Embryonic facial prominence (tissue), 1 donor: Measurements from ENCODE around the gene LATS2.

Source experiments
- DNase-seq: peaks from one replicate; pipeline ENCODE4 v3.0.0-alpha.2; 2016; ENCODE audit errors: extremely low spot score

The LATS2 gene

DNA sequence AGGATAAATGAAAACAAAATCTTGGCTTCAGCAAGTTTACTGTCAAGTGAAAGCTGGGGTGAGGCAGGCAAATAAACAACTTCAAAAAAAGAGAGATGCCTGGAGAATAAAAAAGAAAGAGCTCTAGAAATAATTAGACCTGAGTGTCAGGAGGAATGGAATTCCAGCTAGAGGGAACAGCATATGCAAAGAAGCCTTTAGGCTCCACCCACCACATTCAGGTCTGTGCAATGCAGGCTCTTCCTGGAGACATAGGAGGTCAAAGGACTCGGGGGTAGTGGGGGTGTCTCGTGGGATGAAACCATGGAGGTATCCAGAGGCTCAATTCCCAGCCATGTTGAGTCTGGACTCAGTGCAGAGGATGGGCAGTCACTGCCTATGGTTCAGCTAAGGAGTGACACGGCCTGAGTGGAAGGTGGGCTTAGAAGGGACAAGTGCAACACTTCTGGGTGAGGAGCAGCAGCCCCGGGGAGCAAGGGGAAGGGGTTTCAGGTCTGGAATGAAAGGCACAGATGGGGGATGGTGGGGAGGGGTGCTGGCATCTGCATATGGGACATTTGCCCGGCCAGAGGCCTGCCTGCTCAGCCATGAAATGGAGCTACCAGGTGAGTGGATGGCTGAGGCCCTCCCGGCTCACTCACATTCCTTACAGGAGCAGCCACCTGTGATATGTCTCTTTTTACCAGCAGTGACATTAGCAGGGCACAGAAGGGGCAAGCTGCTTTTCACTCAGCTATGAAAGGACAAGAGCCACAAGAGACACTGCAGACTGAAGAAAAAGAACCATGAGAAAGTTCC is 12.3 kb downstream of the LATS2 start:
- DNase-seq, result no peak

DNA sequence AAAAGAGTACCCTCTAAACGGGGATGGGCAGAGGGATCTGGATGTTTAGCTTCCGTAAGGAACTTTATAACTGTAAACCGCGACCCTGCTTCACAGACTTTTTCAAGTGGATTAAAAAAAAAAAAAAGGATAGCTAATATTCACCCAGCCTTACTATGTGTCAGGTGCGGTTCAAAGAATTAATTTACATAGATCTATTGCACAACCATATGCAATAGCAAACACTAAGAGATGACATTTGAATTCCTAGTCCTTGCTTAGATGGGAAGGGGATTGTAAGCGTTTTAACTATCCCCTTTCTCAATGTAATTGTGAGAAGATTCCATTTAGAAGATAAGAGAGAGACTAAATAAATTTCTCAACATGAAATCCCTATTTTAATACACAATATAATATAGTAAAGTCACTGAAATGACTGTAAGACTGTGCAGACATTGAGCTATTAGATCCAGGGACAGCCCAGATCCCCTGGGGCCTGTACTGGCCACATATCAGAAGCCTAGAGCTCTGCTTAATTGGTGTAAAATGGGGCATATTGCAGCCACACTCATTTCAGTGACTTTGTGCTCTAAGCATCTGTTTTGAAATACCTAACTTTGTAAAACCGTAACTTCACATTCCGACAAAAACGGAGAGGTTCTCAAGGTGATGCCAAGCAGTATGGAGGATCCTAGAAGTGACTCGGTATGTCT is 13.6 kb downstream of the LATS2 start:
- no peak for DNase-seq

DNA sequence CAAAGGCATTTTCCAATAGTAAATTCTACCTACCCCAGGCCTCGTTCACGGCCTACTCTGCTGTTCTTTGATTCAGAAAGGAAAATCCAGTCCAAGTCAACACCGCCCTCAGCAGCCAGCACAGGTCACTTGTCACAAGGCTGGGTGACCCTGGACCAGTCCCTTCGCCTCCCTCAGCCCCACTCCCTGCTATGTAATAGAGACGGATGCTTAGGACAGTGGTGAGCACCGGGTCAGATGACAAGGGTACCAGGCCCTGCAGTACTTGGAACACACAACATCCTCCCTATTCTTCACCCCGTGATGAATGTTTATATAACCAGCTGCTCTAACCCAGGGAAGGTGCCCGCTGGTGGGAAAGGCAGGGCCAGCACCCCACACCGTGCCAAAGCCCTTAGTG is 14.3 kb downstream of the LATS2 start:
- DNase-seq, result no peak

DNA sequence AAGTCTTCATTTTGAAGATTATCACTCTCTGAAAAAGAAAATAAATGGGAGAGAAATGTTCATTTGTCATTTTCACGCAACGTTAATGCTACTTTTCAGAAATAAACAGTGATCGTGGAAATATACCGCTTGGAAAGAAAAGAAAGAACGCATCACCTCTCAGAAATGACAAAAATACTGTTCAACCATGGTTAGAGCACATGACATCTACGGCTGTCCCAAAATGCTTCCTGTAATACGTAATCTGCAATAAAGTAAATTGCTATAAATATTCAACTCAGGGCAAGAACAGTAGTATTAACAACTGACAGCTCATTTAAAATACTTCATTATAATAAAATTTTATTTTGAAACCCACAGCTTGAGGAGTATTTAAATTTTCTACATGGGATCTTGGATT is 15.2 kb downstream of the LATS2 start:
- DNase-seq, result no peak

DNA sequence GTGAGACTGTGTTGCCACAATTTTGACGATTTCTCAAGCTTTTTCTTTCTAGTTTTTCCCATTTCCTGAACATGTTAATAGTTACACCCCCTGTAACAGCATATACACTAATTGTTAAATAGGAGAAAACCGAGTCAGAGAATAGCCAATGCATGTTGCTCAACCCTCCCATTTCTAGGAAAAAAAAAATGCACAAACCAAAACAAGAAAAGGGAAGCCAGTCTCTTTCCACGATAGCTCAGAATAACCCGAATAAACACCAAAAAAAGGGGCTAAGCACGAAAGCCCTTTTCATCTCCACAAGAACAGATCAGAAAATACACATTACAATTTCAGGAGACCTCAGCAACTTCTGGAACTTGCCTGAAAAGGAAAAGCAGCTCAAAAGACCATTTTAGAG is 16.3 kb downstream of the LATS2 start:
- no peak for DNase-seq

DNA sequence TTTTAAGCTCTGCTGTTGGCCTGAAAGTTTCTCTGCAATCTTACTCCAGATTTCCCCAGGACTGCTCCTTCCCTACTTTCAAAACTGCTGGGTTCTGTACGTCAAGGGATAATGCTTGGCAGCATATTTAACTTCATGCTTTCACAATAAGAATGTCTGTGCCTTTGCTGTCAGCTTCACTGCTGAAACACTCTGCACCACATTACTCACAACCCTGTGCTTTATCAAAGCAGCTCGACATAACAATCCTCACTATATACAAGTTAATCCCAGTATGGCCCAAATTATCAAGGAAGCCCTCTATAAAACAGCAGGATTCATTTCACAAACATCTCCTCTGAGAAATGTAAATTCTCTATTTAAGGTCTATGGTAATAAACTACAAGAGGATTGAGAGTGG is 17.5 kb downstream of the LATS2 start:
- DNase-seq, result no peak

DNA sequence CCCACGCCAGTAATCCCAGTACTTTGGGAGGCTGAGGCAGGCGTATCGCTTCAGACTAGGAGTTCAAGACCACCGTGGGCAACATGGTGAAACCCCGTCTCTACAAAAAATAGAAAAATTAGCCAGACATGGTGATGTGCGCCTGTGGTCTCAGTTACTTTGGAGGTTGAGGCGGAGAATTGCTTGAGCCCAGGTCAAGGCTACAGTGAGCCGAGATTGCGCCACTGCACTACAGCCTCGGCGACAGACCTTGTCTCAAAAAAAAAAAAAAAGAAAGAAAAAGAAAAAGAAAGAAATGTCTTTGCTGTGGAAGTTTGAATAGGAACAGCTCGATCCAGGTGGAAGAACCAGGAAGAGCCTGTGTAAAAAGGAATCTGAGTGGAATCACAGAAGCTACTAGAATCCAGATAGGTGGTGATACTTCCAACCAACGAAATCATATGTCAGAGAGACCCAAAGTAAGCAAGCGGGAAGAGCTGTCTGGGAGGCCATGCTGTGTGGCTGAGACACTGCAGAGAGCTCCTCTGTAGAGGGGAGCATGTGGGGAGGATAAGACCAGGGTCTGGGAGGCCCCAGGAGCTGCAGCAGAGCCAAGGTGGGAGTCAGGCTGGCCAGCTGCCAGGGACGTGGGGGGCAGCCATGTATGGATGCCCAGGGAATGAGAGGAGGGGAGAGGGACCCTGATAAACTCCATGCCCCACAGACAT is 21.1 kb downstream of the LATS2 start:
- no peak for DNase-seq

DNA sequence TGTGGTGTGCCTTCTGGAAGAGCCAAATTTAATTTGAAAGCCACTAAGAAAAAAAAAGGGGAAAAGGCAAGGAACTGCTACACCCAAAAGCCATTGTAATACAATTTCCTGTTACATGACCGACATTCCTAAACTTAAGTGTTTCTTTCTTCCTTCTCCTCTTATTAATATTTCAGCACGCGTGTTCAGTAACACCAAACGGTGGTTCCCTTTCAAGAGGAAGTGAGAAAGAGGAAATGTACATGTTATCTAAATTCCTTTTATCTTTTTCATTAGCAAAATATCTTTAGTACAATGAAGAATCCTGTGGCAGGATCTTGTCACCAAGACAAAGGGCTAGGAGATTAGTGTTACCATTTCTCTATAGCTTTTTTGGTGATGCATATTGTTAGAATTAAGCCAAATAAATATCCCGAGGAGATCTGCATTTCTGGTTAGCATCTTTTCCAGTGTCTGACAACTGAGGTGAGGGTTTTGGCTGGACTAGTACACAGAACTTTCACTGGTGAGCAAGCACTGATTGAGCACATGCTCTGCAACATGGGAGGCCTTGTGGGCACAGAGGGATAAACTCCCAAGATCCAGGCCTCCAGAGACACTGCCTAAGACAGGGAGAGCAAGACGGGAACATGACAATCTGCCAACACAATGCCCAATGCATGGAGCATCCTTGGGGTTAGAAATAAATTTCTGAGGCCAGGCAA is 22.1 kb downstream of the LATS2 start:
- no peak for DNase-seq

DNA sequence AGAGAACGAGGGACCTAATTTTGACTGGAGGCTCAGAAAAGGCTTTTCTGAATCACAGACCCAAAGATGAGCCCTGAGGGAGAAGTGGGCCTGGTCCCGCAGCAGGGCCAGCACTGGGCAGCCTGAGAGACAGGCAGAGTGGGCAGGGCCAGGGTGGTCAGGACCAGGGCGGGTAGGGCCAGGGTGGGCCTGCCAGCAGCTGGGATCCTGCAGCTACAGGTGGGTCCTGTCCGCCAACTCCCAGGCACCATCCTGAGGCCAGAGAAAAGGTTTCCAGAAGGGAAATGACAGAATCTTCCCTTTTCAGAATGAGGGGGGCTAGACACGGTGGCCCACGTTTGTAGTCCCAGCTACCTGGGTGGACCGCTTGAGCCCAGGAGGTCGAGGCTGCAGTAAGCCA is 23.7 kb downstream of the LATS2 start:
- no peak for DNase-seq

DNA sequence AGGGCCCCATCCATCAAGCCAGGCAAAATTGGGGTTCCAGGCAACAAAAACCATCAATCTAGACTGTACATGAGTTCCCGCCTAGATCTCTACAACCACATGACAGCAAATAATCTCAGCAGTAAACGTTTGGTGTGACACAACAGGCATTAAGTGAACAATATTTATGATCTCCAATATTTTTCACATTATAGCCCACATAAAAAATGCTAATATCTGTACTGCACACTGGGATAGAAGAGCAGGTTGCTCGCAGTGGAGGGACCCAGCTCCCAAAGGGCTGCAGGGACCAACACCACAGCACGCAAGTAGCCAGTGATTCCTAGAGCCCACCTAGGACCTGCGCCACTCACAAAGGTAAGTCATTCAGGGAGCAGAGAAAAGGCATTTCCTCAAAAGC is 25.9 kb downstream of the LATS2 start:
- DNase-seq, result no peak

DNA sequence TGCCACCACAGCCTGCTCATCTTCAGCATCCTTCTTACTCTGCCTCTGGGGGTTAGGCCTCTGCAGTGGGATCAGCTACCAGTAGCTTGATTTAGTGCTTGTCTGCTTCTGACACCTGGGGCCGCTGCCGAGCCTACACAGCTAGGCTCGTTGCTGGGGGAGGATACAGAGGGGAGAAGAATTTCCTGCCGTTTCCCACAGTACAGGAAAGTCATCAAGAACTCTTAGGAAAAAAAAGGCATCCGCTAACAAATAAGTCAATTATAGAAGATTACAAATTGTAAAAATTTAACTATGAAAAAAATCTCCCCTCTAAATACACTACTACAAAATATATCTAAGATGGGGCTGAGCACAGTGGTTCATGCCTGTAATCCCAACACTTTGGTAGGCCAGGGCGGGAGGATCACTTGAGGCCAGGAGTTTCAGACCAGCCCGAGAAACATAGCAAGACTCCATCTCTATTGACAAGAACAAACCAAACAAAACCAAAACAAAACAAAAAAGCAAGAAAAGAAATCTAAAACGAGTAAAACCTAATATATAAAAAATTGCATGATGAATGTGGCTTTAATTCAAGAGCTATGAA is 26.7 kb downstream of the LATS2 start:
- DNase-seq, result no peak

DNA sequence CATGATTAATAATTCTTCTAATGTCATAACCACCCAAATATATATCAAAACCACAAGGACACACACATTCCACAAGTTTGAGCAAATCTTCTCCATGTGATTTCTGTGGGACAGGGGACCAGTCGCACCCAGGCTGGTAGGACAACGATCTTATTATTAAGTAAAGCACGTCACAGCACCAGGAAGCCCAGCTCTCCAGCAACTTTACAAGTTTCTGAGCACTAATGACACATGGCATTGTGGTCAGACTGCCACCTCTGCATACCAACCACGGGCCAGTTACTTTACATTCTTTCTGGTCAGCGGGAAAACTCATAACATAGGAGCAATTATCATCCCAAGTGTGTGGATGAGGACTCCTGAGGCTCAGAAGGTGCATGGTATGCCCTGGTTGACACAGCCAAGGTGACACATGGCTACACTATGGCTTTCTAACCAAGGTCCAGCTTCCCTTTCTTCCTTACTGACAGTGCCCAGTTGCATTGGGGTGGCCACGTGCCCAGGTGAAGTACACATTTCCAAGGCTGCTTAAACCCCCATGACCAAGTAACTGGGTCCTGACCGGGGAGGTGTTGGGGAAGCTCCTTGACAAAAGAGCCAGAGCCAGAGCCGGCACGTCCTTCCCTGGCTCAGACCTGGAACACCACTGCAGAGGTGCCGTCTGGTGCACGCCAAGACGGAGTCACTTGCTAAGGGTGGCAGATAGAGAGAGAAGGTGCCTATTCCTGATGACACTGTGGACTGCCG is 27.4 kb downstream of the LATS2 start:
- DNase-seq, result no peak

DNA sequence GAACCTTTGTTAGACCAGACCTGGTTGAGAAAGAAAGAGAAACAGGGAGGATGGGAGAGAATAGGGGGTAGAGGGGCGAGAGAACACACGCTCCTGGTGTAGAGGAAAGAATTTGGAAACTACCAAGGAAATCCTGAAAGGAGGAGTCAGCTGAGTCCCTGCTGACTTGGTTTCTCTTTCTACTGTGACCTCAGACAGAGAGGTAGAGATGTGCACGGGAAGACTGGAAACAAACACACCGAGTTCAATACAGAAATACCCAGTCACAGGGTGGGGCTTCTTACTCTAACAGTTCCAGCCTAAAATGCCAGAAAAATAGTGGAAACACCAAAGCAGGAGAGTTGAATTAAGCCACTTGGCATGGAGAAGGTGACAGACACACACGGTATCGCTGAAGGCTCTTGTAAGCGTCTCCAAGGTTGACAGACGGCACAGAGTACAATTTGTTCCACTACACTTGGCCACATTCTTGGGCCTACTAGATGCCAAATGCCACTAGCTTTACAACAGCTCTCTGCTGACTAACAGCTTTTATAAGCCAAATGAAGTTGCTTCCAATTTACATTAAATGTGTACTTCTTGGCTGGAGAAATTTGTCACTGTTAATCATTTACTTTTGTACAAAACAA is 28.1 kb downstream of the LATS2 start:
- no peak for DNase-seq

DNA sequence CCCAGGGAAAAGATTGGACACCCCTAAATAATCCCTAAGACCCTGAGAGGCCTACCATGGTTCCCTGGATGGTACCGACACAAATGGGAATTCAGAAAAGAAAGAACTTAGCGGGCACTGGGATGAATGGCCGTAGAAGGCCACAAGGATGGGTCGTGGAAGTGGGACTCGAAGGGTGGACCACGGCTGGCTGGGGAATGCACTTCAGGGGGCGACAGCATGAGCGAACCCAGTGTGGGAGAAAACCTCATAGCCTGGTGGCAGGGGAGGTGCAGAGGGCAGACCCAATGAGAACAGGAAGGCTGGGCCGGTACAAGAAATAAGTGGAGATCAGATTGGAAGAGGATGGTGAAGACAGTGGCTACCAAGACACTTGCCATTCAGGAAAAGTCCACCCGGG is 28.7 kb downstream of the LATS2 start:
- no peak for DNase-seq

DNA sequence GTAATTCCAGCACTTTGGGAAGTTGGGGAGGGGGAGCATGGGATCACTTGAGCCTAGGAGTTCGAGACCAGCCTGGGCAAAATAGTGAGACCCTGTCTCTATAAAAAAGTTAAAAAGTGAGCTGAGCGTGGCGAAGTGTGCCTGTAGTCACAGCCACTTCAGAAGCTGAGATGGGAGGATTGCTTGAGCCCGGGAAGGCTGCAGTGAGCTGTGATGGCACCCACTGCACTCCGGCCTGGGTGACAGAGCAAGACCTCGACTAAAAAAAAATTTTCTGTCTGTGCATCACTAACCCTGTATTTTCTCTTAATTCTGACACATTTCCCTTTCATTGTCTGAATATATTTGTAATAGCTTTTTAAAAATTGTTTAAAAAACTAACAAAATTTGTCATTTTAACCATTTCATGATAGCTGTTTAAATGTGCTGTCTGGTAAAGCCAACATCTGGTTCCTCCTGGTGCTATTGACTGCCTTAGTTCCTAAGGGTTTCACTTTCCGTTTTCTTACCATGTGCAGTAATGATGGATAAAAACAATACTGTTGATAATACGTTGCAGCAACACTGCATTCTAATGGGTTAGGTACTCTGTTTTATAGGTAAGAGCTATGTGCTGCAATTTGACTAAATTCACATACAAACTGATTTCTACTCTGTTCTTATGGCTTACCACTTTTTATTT is 29.7 kb downstream of the LATS2 start:
- no peak for DNase-seq

DNA sequence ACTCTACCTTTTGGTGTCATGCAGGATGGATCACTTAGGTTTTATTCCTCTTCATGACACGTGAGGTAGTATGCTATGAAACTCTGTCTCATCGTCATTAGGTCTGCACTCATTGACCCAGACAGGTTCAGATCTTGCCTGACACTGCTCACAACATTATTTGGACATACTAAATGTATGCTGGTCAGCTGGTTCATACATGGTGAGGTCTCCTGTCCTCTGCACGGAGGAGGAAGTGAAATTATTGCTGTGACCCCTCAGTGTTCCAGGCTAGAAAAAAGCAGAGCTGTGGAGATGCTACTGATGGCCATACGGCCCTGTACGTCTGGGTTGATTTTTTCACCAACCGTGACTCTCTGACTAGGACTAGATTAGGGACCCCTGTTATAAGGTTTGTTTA is 35.8 kb downstream of the LATS2 start:
- DNase-seq, result no peak

DNA sequence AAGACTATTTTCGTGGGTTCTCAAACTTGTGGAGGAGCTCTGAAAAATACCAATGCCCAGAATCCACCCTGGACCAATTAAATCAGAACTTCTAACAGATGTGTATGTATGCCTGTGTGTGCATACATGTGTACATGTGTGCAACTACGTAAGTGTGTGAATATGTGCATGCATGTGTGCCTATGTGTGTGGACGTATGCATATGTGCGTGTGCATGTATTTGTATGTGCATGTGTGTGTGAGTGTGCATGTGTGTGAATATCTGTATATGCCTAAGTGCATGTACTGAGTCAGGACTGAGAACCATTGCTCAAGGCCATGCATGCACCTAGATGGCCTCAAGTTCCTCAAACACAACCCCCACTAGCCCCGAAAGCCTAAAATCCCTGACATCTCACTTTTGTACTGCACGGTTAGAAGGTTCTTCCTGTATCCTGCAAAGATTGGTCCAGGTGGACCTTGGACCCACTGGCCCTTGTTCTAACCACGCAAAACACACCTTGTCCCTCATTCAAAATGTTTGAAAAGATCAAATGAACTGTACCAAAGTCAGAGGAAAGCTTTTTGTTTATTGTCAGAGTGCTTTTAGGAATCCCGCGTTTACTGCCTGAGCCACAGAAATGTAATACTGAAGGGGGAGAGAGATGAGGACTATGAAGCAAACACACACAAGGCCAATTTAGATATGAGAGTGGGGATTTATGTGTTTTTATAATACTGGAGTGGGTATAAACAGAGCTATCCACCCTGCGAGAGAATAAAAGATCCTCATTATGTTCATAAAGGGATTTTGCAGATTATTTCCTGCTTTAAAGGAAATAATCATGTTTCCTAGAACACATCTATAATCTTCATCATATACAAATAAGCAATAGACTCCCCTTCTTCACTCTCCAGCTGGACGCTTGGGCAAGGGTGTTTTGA is 39.1 kb downstream of the LATS2 start:
- DNase-seq, result no peak

DNA sequence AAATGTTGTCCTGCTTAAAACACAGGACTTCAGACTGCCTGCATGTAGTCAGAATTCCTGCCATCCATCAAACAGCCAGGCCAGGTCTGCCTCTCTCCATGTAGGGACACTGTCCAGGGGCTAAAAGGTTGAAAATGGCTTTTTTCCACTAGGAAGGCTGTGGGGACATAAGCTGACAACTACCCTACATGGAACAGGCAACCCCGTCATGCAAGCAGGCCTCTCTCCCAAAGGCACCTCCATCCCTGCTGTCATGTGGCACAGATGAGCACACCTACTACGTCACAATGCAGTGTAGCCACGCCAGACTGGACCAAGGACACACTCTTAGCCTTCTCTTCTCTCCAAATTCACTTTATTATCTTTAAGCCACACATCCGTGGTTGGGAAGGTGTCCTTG is 40.8 kb downstream of the LATS2 start:
- DNase-seq, result no peak

DNA sequence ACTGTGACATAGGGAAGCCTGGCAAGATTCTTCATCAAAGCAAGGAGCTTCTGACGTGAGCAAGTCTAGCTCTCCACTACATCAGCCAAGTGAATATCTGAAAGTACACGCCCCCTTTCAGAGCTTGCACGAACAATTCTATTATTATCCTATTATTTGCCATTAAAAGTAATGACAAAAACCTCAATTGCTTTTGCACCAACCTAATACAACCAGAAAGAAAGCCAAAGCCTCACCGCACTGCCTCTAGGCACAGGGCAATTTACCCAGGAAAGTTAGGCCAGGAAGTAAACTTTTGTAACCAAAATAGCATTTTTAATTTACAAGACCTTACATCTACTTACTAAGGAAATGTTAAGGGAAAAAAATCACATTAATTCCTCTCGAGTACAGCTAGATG is 41.2 kb downstream of the LATS2 start:
- no peak for DNase-seq
